ENCODE results near the gene FIP1L1. TPM values are rescaled to one million over a fixed set of nuclear protein-coding genes. Genes with fewer than 3 reads are reported as not detected.

The FIP1L1 gene
- total and polyA plus RNA-seq, 4 donors: 22.1 to 82.8 (median 32.0) TPM

- DNase-seq (no peak), ATAC-seq (ENCODE audit: insufficient read depth, low FRiP score) (no peak)
- H3K9ac ChIP-seq (ENCODE audit: insufficient read depth in 1 of 2, low read length in 2 of 2): no peak overlapping the region
- H3K27me3 ChIP-seq (ENCODE audit: control insufficient read depth in 3 of 3, insufficient read depth in 3 of 3, low read length in 2 of 3): no peaks in the 10 kb centered on the region
- WGBS, 2 donors: 71 to 87% methylated on average over 1 of the region's 1 CpG
- H3K27ac ChIP-seq (ENCODE audit: low read depth in 1 of 2, low read length in 1 of 2): no peak overlapping the region
- no peak overlapping the region for H3K4me3 ChIP-seq
- H3K36me3 ChIP-seq (ENCODE audit: control insufficient read depth in 4 of 4, insufficient read depth in 4 of 4, low read length in 4 of 4): peaks cover 3 to 7% (median 5%) of the 10 kb centered on the region in 4 donors
- no peak for TF ChIP-seq CTCF (IDR thresholded peaks at IDR 0.05; ENCODE audit: control extremely low read depth, extremely low read depth)
- H3K4me1 ChIP-seq (ENCODE audit: control insufficient read depth in 5 of 5, insufficient read depth in 5 of 5, low read length in 5 of 5): peaks cover 0 to 2% (median 0%) of the 10 kb centered on the region in 5 donors
- no peaks in the 10 kb centered on the region for H3K9me3 ChIP-seq (ENCODE audit: control insufficient read depth in 4 of 4, insufficient read depth in 3 of 4, low read length in 3 of 4)
These were observed 58.8 kb downstream of the FIP1L1 start for GRCh38 chr4:53436251-53436650.

GRCh38 chr4:53441564-53441963 lies 64.1 kb downstream of the FIP1L1 start:
- no peak overlapping the region for H3K4me3 ChIP-seq
- ATAC-seq (ENCODE audit: insufficient read depth, low FRiP score) (no peak), DNase-seq (no peak)
- H3K9me3 ChIP-seq (ENCODE audit: control insufficient read depth in 4 of 4, insufficient read depth in 3 of 4, low read length in 3 of 4): no peaks in the 10 kb centered on the region
- no peaks in the 10 kb centered on the region for H3K27me3 ChIP-seq (ENCODE audit: control insufficient read depth in 3 of 3, insufficient read depth in 3 of 3, low read length in 2 of 3)
- H3K9ac ChIP-seq (ENCODE audit: insufficient read depth in 1 of 2, low read length in 2 of 2): no peak overlapping the region
- 64 to 92% methylated on average over 1 of the region's 1 CpG for WGBS, 2 donors
- no peak overlapping the region for H3K27ac ChIP-seq (ENCODE audit: low read depth in 1 of 2, low read length in 1 of 2)
- H3K36me3 ChIP-seq (ENCODE audit: control insufficient read depth in 4 of 4, insufficient read depth in 4 of 4, low read length in 4 of 4): peaks cover 4 to 26% (median 10%) of the 10 kb centered on the region in 4 donors
- TF ChIP-seq CTCF (IDR thresholded peaks at IDR 0.05; ENCODE audit: control extremely low read depth, extremely low read depth): no peak
- no peaks in the 10 kb centered on the region for H3K4me1 ChIP-seq (ENCODE audit: control insufficient read depth in 5 of 5, insufficient read depth in 5 of 5, low read length in 5 of 5)

GRCh38 chr4:53444954-53445353 lies 67.5 kb downstream of the FIP1L1 start:
- Histone ChIP-seq H3K27ac (ENCODE audit: low read depth in 1 of 2, low read length in 1 of 2) (no peak overlapping the region), H3K27me3 (ENCODE audit: control insufficient read depth in 3 of 3, insufficient read depth in 3 of 3, low read length in 2 of 3) (no peaks in the 10 kb centered on the region), H3K4me1 (ENCODE audit: control insufficient read depth in 5 of 5, insufficient read depth in 5 of 5, low read length in 5 of 5) (no peaks in the 10 kb centered on the region), H3K9me3 (ENCODE audit: control insufficient read depth in 4 of 4, insufficient read depth in 3 of 4, low read length in 3 of 4) (no peaks in the 10 kb centered on the region), H3K4me3 (no peak overlapping the region), H3K36me3 (ENCODE audit: control insufficient read depth in 4 of 4, insufficient read depth in 4 of 4, low read length in 4 of 4) (peaks cover 4 to 24% (median 9%) of the 10 kb centered on the region in 4 donors), H3K9ac (ENCODE audit: insufficient read depth in 1 of 2, low read length in 2 of 2) (no peak overlapping the region)
- DNase-seq (no peak), ATAC-seq (ENCODE audit: insufficient read depth, low FRiP score) (no peak)
- 94 to 98% methylated on average over 2 of the region's 2 CpGs for WGBS, 2 donors
- no peak for TF ChIP-seq CTCF (IDR thresholded peaks at IDR 0.05; ENCODE audit: control extremely low read depth, extremely low read depth)

DNA sequence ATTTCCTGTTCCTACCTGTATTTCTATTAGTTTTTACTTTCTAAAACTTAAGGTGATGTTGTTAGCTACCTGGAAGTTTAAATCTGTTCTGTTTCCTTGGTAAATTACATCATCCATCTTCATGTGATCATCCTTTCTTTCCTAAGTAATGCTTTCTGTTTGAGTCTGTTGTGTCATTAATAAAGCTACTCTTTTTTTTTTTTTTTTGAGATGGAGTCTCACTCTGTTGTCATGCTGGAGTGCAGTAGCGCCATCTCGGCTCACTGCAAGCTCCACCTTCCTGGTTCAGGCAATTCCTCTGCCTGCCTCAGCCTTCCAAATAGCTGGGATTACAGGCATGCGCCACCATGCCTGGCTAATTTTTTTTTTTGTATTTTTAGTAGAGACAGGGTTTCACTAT lies 73.3 kb downstream of the FIP1L1 start:
- no peak overlapping the region for H3K4me3 ChIP-seq
- H3K9ac ChIP-seq (ENCODE audit: insufficient read depth in 1 of 2, low read length in 2 of 2): no peak overlapping the region
- H3K9me3 ChIP-seq (ENCODE audit: control insufficient read depth in 4 of 4, insufficient read depth in 3 of 4, low read length in 3 of 4): no peaks in the 10 kb centered on the region
- no peak overlapping the region for H3K27ac ChIP-seq (ENCODE audit: low read depth in 1 of 2, low read length in 1 of 2)
- peaks cover 5 to 29% (median 12%) of the 10 kb centered on the region in 4 donors for H3K36me3 ChIP-seq (ENCODE audit: control insufficient read depth in 4 of 4, insufficient read depth in 4 of 4, low read length in 4 of 4)
- DNase-seq: no peak
- H3K4me1 ChIP-seq (ENCODE audit: control insufficient read depth in 5 of 5, insufficient read depth in 5 of 5, low read length in 5 of 5): peaks cover 0 to 2% (median 0%) of the 10 kb centered on the region in 5 donors
- no peaks in the 10 kb centered on the region for H3K27me3 ChIP-seq (ENCODE audit: control insufficient read depth in 3 of 3, insufficient read depth in 3 of 3, low read length in 2 of 3)
- no peak for TF ChIP-seq CTCF (IDR thresholded peaks at IDR 0.05; ENCODE audit: control extremely low read depth, extremely low read depth)
- 95 to 97% methylated on average over 3 of the region's 3 CpGs for WGBS, 2 donors
- no peak for ATAC-seq (ENCODE audit: insufficient read depth, low FRiP score)

All from lung (tissue), 12 donors.